Stimulated activated CD8-positive, alpha-beta memory T cell treated with anti-CD3 and anti-CD28 coated beads, Interleukin-15, amount 100 ng/mL, for 1 hour (primary cell): Measurements from ENCODE around the gene ELAPOR2.
"Not testable (repeated sequence)": the region's sequence is repeated elsewhere in the genome, so short reads cannot be mapped to it uniquely, and the experiment has no call there.

Source experiments
- DNase-seq: peaks from one replicate; pipeline ENCODE4 v3.0.0-alpha.2; 2020; ENCODE audit warnings: low read depth

The ELAPOR2 gene

DNA sequence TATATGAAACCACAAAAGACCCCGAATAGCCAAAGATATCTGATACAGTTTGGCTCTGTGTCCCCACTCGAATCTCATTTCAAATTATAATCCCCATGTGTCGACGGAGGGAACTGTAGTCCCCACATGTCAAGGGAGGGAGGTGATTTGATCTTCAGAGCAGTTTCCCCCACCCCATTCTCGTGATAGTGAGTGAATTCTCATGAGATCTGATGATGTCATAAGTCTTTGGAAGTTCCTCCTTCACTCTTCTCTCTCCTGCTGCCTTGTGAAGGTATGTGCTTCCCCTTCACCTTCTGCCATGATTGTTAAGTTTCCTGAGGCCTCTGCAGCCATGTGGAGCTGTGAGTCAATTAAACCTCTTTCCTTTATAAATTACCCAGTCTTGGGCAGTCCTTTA, 13.0 kb downstream of the ELAPOR2 start:
- DNase-seq: no peak

DNA sequence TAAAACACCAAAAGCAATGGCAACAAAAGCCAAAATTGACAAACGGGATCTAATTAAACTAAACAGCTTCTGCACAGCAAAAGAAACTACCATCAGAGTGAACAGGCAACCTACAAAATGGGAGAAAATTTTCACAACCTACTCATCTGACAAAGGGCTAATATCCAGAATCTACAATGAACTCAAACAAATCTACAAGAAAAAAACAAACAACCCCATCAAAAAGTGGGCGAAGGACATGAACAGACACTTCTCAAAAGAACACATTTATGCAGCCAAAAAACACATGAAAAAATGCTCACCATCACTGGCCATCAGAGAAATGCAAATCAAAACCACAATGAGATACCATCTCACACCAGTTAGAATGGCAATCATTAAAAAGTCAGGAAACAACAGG, 14.7 kb downstream of the ELAPOR2 start:
- DNase-seq: not testable (repeated sequence)

DNA sequence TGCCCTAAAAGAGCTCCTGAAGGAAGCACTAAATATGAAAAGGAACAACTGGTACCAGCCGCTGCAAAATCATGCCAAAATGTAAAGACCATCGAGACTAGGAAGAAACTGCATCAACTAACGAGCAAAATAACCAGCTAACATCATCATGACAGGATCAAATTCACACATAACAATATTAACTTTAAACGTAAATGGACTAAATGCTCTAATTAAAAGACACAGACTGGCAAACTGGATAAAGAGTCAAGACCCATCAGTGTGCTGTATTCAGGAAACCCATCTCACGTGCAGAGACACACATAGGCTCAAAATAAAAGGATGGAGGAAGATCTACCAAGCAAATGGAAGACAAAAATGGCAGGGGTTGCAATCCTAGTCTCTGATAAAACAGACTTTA, 17.9 kb downstream of the ELAPOR2 start:
- not testable (repeated sequence) for DNase-seq

DNA sequence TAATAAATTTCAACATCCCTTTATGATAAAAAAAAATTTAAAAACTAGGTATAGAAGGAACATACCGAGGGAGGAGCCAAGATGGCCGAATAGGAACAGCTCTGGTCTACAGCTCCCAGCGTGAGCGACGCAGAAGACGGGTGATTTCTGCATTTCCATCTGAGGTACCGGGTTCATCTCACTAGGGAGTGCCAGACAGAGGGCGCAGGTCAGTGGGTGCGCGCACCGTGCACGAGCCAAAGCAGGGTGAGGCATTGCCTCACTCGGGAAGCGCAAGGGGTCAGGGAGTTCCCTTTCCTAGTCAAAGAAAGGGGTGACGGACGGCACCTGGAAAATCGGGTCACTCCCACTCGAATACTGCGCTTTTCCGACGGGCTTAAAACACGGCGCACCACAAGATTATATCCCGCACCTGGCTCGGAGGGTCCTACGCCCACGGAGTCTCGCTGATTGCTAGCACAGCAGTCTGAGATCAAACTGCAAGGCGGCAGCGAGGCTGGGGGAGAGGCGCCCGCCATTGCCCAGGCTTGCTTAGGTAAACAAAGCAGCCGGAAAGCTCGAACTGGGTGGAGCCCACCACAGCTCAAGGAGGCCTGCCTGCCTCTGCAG, 19.7 kb downstream of the ELAPOR2 start:
- not testable (repeated sequence) for DNase-seq

DNA sequence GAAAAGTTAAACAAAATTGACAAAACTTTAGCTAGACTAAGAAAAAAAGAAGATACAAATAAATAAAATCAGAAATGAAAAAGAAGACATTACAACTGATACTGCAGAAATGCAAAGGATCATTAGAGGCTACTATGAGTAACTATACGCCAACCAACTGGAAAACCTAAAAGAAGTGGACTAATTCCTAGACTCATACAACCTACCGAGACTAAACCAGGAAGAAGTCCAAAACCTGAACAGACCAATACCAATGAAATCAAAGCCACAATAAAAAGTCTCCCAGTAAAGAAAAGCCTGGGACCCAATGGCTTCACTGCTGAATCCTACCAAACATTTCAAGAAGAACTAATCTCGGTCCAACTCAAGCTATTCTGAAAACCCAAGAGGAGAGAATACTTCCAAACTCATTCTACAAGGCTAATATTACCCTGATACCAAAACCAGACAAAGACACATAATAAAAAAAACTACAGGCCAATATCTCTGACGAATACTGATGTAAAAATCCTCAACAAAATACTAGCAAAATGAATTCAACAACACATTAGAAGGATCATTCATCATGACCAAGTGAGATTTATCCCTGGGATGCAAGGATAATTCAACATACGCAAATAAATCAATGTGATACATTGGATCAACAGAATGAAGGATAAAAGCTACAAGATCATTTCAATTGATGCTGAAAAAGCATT, 20.3 kb downstream of the ELAPOR2 start:
- no peak for DNase-seq

DNA sequence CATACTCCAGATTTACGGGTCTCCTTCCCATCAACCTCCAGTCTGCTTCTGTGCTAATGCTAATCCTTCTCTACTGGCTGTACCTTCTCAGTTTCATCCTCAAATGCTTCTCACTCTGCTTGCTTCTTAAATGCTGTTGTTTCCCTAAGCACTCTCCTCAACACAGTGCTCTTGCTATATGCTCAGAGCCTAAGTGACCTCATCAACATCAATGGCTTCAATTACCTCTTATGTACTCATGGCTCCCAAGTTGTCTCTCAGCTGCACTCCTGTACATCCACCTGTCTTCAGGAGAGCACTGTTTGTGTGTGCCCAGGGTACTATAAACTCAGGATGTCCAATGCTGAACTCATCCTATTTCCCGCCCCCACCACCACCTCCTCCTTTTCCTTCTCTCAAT, 22.5 kb downstream of the ELAPOR2 start:
- DNase-seq: no peak

DNA sequence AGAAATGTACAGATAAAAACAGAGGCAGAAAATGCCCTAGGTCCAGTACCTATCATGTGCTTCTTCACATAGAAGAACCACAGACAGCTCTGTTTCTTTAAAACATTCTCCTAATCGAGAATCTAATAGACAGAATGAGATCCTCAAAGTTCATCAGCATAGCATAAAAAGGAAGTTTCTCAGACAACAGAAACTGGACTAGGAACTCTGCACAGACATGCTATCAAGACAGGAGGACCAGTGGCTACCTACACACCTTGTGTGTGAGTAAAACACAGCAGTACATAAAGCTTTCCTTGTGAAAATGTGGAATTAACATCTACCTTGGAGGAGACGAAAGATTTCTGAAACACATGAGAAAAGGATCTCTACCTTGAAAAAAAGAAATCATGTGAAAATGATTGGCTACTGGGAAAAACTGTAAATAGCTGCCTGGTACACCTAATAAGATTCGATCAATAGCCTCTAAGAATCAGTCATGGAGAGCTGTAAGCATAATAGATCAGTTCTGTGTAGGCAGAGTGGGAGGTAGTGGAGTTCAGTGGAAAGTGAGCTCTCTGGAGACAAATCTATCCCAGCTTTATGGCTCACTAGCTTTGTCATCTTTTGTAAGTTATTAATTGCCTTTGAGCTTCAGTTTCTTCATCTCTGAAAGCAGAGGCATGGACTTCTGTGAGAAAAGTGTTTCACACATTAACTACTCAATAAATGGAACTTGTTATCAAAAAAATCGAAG, 26.7 kb downstream of the ELAPOR2 start:
- DNase-seq: no peak

DNA sequence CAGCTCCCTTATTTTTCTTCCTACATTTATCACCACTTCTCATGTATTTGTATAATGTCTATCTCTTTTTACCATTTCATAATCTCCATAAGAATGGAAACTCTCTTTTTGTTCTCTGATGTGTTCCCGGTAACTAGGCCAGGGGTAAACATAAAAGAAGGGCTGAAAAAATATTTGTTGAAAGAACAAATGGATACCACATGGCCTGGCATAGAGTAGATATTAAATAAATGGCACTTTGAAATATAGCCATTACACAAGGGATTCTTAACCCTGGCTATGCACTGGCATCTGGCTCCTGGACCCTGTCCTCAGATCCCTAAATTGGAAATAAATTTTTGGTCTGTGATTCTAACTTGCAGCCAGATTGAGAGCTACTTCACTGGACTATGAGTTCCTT, 30.4 kb downstream of the ELAPOR2 start:
- no peak for DNase-seq

DNA sequence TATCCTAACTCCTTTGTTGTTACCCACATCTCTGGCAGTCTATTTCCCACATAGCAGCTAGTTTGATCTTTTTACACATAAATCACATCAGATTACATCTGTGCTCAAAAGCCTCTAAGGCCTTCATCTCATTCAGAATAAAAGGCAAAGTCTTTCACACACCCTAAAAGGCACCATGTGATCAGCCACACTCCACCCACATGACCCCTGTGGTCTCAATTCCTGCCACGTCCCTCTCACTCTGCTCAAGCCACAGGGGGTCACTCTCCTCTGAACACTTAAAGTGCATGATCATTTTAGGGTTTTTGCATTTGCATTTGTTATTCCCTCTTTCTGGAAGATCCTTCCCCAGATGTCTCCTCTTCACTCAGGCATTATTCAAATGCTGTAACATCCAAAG, 30.8 kb downstream of the ELAPOR2 start:
- no peak for DNase-seq

DNA sequence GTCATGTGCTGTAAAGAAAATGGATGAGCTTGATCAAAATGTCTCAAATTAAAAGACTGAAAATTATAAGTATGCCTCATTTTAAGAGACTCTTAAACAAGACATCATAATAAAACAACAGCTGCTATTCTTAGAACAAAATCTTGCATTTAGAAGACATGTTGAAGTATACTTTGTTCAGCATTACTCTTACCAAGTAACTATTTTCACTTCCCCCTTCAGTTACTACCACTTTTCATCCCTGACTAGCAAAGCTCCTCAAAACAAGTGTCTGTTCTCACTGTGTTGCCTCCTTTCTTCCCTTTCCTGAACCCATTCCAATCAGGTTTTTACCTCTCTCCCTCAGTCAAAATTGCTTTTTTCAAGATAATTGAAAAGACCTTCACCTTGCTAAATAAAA, 31.6 kb downstream of the ELAPOR2 start:
- DNase-seq: no peak

DNA sequence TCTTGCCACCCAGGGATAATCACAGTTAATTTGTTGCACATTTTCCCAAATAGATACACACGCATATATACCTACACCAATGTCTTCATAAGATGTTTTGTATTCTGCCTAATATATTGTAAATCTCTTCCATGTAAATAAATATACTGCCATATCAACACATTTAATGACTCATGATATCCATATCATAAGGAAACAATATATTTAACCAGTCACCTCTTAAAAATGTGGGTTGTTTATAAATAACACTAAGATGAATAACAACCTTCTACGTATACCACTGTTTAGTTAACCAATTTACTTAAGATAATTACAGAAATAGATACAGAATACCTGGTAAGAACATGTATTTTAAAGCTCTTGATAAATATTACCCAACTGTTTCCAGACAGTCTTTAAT, 38.2 kb downstream of the ELAPOR2 start:
- no peak for DNase-seq

DNA sequence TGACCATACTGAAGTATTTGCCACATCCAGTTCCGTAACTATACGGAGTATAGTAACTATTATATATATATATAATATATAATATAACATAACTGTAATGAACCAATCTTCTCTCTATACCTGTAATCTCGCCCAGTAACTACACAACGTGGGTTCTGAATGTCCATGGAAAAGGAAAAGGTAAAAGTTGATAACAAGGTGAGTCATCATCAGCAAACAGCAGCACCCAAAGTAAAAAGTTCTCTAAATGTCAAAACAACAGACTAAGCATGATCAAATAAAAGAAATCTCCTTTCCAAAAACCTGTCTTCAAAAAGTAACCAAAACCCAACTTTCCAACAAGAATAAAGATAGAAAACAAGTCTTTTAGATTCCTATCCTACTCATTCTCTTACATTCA, 42.8 kb downstream of the ELAPOR2 start:
- DNase-seq: no peak

DNA sequence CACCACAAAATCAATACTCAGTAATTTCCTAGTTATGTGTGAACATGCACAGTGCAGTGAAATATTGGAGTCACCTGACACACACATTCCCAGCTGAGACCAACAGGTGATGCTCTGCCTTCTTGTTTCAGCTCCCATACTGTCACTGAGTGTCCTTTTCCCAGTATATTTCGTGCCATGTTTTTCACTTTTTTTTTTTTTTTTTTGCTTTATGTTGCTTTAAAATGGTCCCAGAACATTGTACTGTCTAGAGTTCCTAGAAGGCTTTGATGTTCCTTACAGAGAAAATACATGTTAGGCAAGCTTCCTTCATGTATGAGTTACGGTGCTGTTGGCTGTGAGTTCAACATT, 45.6 kb downstream of the ELAPOR2 start:
- DNase-seq: no peak

DNA sequence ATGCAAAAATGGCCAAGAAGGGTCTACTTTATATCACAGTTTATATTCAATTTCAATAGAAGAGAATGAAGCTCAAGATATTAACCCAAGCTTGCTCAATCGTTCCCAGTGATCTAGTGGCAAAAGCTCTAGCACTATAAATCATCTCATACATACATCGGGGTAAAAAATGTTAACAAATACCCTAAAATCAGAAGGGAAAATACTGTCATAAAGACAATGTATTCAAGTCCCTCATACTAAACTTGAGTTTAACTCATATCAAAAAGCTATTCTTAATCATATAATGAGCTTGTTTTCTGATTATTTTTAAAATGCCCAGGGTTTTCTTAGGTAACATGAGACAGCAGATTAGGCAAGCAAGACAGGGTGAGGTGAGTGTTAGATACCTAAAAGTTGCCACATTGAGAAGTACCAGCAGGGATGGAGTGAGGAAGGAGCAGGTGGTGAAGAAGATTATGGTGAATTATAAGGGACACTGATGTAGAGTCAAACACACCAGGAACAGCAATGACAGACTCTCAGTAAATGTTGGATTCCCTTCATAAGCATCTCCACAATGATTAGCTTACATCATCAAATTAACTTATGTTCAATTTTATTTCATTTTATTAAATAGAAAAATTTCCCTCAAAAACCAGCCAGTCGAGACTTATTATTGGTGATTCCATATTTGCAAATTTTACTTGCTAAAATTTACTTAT, 46.2 kb downstream of the ELAPOR2 start:
- no peak for DNase-seq
